GM12875 (cell line): ENCODE data around the gene ZKSCAN3.

Experiments
- H3K4me3 ChIP-seq: one replicate; pipeline ENCODE4 v1.5.1; 2011; ENCODE audit warnings: low read depth, low read length, control low read depth
- CTCF ChIP-seq: IDR thresholded peaks from 2 replicates; pipeline ENCODE4 v1.5.1; 2011; ENCODE audit warnings: low read depth, mild to moderate bottlenecking, control low read depth, inconsistent platforms, low read length, moderate library complexity, borderline replicate concordance; ENCODE audit not compliant: insufficient read depth

Gene ZKSCAN3

GRCh38 chr6:28369463-28369862 is 19.7 kb downstream of the ZKSCAN3 start:
- H3K4me3 ChIP-seq = no peak overlapping the region
- TF ChIP-seq CTCF = no peak

GRCh38 chr6:28370440-28370839 is 20.7 kb downstream of the ZKSCAN3 start:
- H3K4me3 ChIP-seq = no peak overlapping the region
- no peak for TF ChIP-seq CTCF

- no peak overlapping the region for H3K4me3 ChIP-seq
- no peak for TF ChIP-seq CTCF
Observed at GRCh38 chr6:28371280-28371679, 21.5 kb downstream of the ZKSCAN3 start.

GRCh38 chr6:28371706-28372451 is 22.1 kb downstream of the ZKSCAN3 start:
- no peak overlapping the region for H3K4me3 ChIP-seq
- TF ChIP-seq CTCF = no peak

DNA sequence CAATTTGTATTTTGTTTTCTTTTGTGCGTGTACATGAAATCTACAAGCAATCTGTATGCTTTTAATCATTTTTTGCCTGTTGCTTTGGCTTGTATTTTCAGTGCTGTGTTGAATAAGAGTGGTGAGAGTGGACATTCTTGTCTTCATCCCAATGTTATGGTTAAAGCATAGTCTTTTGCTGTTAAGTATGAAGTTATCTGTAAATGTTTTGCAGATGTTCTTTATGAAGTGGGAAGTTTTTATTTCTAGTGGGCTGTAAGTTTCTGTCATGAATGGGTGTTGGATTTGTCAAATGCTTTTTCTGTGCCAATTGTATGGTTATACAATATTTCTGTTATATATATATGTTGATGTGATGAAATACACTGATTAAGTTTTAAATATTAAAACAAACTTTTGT is 24.2 kb downstream of the ZKSCAN3 start:
- no peak overlapping the region for H3K4me3 ChIP-seq
- no peak for TF ChIP-seq CTCF

DNA sequence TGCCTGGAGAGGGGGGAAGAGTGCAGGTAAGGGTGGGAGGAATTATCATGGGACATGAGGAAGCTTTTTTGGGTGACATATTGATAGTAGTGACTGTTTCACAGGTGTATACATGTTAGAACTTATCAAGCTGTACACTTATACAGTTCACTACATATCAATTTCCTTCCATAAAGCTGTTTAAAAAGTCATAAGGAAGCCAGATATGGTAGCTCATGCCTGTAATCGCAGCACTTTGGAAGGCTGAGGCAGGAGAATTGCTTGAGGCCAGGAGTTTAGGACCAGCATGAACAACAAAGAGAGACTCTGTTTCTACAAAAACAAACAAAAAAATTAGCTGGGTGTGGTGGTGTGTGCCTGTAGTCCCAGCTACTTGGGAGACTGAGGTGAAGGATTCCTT is 28.1 kb downstream of the ZKSCAN3 start:
- TF ChIP-seq CTCF = no peak
- no peak overlapping the region for H3K4me3 ChIP-seq

DNA sequence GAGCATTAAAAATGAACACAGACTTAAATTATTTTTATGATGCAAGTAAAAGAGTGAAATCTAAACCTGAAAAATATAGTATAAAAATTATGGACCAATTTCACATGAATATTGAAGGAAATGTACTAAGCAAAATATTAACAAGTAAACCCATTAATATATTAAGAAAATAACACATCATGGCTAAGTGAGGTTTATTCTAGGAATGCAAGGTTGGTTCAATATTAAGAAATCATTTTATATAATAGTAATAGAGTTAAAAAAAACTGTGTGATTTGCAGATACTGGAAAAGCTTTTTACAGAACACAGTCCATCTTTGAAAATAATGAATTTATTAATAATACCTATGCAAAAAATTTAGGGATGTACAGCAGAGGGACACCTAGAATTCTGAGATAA is 28.9 kb downstream of the ZKSCAN3 start:
- no peak for TF ChIP-seq CTCF
- H3K4me3 ChIP-seq = no peak overlapping the region
